Activated CD4-positive, alpha-beta memory T cell treated with anti-CD3 and anti-CD28 coated beads for 36 hours (primary cell): ENCODE results near the gene PDE1A. TPM values are rescaled to one million over a fixed set of nuclear protein-coding genes. Genes with fewer than 3 reads are reported as not detected.

Experiments used
- CTCF ChIA-PET: fragments of 350-600 bp; sonication (Branson Sonifier 250); formaldehyde crosslinking; loops from one replicate; lab custom pipeline; 2021; ENCODE audit warnings: antibody characterized with exemption, inconsistent platforms; lab: Charles Lee
- POLR2A ChIA-PET: fragments of 350-600 bp; sonication (Branson Sonifier 250); formaldehyde crosslinking; loops from one replicate; lab custom pipeline; 2021; ENCODE audit warnings: antibody characterized with exemption; lab: Charles Lee
- DNase-seq: peaks from one replicate; pipeline ENCODE4 v3.0.0-alpha.2; 2020
- H3K27ac Mint-ChIP-seq: one replicate; pipeline ENCODE4 v1.8.0; 2021; ENCODE audit warnings: mixed read lengths
- H3K27me3 Mint-ChIP-seq: one replicate; pipeline ENCODE4 v1.8.0; 2021; ENCODE audit warnings: mixed read lengths
- H3K36me3 Mint-ChIP-seq: one replicate; pipeline ENCODE4 v1.8.0; 2021; ENCODE audit warnings: mixed read lengths
- H3K4me1 Mint-ChIP-seq: one replicate; pipeline ENCODE4 v1.8.0; 2021; ENCODE audit warnings: low read depth, mixed read lengths
- H3K4me3 Mint-ChIP-seq: one replicate; pipeline ENCODE4 v1.8.0; 2021; ENCODE audit warnings: mild to moderate bottlenecking, mixed read lengths
- H3K9me3 Mint-ChIP-seq: one replicate; pipeline ENCODE4 v1.8.0; 2021; ENCODE audit warnings: mixed read lengths
- intact Hi-C: fragments of 100-400 bp; cut with micrococcal nuclease; formaldehyde crosslinking; loops from one replicate; pipeline ENCODE4 v1.15.1; 2023
- total RNA-seq, 2 experiments: library from RNA; stranded (reverse); gene quantifications; one replicate each; pipeline ENCODE4 v1.2.3, GENCODE V29; 2021

Gene PDE1A
- not detected for total RNA-seq

DNA sequence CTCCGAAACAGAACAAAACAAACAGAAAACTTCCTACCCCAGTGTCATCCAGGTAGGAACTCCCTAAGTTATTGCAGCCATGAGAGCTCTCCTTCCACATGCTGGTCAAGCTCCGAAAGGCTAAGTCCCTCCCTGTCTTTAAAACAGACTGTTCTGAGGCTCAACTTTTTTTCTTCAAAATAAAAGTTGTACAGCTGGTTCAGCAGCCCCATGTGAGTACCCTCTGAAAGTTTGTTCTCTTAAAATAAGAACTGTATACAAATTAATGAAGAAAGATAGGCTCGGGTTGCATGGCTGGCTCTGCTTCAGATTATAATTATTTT, at the start of gene PDE1A:
PDE1A (minus strand) TSS at position 119 of the 323 bp plus-strand sequence.
- CTCF ChIA-PET = no interaction called here
- H3K4me3 Mint-ChIP-seq = no peak within 1 kb of the TSS
- H3K4me1 Mint-ChIP-seq = no peaks in the 10 kb centered on the region
- no peaks in the 10 kb centered on the region for H3K27me3 Mint-ChIP-seq
- DNase-seq = no peak
- intact Hi-C loops = no loop called here
- H3K36me3 Mint-ChIP-seq = no peaks in the 10 kb centered on the region
- peaks cover 3% of the 10 kb centered on the region for H3K9me3 Mint-ChIP-seq
- POLR2A ChIA-PET = no interaction called here
- H3K27ac Mint-ChIP-seq = no peak within 1 kb of the TSS

DNA sequence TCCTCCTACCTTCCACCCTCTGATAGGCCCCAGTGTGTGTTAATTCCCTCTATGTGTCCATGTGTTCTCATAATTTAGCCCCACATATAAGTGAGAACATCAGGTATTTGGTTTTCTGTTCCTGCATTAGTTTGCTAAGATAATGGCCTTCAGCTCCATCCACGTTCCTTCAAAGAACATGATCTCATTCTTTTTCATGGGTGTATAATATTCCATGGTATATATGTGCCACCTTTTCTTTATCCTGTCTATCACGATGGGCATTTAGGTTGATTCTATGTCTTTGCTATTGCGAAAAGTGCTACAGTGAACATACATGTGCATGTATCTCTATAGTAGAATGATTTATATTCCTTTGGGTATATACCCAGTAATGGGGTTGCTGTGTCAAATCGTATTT, 46.8 kb upstream of the PDE1A start:
- intact Hi-C loops = no loop called here
- no peaks in the 10 kb centered on the region for H3K36me3 Mint-ChIP-seq
- H3K27ac Mint-ChIP-seq = no peak overlapping the region
- ChIA-PET POLR2A (no interaction called here), CTCF (no interaction called here)
- H3K4me3 Mint-ChIP-seq = no peak overlapping the region
- H3K9me3 Mint-ChIP-seq = peaks cover 12% of the 10 kb centered on the region
- no peaks in the 10 kb centered on the region for H3K27me3 Mint-ChIP-seq
- no peak for DNase-seq
- no peaks in the 10 kb centered on the region for H3K4me1 Mint-ChIP-seq

DNA sequence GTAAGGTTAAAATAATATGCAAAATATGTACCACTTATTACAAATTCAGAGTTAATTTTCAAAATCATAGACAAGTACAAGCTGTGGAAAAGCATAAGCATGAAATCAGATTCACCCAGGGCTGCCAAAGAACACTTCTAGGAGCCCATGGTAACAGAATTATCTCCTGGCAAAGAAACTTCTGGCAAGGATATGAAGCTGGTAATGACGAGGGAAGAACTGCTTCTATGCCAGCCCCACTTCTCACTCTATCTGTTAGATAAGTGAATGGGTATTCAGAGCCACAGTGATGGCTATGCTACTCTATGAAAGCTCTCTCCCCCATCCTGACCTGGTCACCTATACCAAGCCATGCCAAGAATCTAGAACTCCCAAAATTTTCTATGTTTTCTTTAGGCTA, 36.9 kb upstream of the PDE1A start:
- no peak for DNase-seq

DNA sequence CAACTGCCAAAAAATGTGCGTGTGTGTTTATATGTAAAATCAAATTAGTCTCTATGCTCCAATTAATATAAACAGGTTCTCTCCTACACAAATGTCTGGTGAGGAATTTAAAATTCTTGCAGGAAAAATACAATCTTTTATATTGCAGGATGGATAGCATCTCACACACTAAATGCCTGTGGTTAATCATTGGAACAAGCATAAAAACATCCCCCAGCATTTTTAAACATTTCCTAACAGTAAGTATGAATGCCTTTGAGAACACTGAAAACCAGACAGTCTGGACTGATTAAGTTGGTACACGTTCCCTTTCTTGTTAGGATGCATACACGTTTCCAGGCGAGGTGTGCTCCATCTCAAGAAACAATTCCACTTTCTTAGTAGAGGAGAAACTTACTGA, 29.9 kb upstream of the PDE1A start:
- CTCF ChIA-PET = no interaction called here
- H3K27me3 Mint-ChIP-seq = no peaks in the 10 kb centered on the region
- intact Hi-C loops = no loop called here
- no peak for DNase-seq
- H3K36me3 Mint-ChIP-seq = no peaks in the 10 kb centered on the region
- no peaks in the 10 kb centered on the region for H3K9me3 Mint-ChIP-seq
- H3K27ac Mint-ChIP-seq = no peak overlapping the region
- POLR2A ChIA-PET = no interaction called here
- no peak overlapping the region for H3K4me3 Mint-ChIP-seq
- no peaks in the 10 kb centered on the region for H3K4me1 Mint-ChIP-seq

More for the DNA sequence above, 36.9 kb upstream of the PDE1A start:
- no peaks in the 10 kb centered on the region for H3K27me3 Mint-ChIP-seq
- H3K9me3 Mint-ChIP-seq = peaks cover 2% of the 10 kb centered on the region
- H3K36me3 Mint-ChIP-seq = no peaks in the 10 kb centered on the region
- CTCF ChIA-PET = no interaction called here
- H3K27ac Mint-ChIP-seq = no peak overlapping the region
- intact Hi-C loops = no loop called here
- no peaks in the 10 kb centered on the region for H3K4me1 Mint-ChIP-seq
- POLR2A ChIA-PET = no interaction called here
- H3K4me3 Mint-ChIP-seq = no peak overlapping the region

DNA sequence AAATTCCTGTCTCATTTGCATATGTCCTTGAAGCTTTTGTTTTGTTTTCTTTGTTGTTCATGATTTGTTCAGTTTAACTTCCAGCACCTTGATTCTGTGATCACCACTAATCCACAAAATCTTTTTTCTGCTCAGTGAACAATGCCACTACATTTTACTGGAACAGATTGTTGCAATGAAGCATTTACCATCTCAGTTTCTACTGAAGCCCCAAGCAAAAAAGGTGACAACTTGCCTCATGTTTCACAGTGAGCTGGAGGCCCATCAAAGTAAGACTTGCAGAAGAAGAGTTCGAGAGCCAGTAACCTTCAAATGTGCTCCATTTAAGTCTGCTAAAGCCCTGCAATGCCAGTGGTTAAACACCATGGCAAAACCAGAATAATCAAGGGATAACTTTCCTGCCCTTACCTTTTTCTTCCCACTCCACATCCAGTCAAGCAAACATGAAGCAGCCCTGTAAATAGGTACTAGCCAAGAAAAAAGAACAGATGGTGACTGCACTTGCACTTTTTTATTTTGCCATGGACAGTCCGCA, 25.7 kb upstream of the PDE1A start:
- no peaks in the 10 kb centered on the region for H3K9me3 Mint-ChIP-seq
- no peak for DNase-seq
- ChIA-PET CTCF (no interaction called here), POLR2A (no interaction called here)
- H3K4me3 Mint-ChIP-seq = no peak overlapping the region
- intact Hi-C loops = no loop called here
- H3K4me1 Mint-ChIP-seq = no peaks in the 10 kb centered on the region
- no peaks in the 10 kb centered on the region for H3K36me3 Mint-ChIP-seq
- H3K27ac Mint-ChIP-seq = no peak overlapping the region
- H3K27me3 Mint-ChIP-seq = no peaks in the 10 kb centered on the region

DNA sequence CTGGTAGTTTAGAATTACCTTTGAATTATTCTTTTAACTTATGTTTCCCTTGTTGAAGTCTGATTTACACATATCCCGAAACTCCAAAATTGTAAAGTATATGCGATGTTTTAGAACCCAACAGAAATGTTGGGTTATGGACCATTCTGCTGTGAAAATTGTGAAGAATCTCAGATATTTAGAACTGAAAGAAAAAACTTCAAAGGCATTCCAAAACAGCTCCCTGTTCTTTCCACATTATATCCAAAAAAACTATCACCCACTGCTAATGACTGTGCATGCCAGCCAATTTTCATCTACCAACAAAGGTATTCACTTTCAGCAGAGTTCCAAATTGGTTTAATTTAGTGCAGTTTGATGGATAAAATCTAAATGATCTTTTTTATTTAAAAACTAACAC, 21.5 kb upstream of the PDE1A start:
- peaks cover 4% of the 10 kb centered on the region for H3K9me3 Mint-ChIP-seq

DNA sequence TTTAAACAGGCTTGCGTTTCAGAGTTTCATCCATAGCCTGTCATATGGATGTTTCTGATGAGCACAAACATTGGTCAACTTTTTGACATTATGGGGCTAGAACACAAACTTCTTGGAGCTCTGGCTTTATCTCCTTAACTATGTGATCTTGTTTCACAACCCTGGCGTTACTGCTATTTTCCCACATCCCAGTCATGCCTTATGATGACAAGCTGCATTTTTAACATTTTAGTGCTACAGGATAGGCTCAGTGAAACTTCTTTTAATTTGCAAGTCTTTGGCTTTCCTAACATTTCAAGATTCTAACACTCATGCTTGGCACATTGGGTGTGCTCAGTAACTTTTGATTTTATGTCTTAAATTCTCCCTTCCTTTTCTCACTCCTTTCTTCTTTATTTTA, 21.0 kb upstream of the PDE1A start:
- H3K4me3 Mint-ChIP-seq = no peak overlapping the region
- peaks cover 4% of the 10 kb centered on the region for H3K9me3 Mint-ChIP-seq
- intact Hi-C loops = no loop called here
- no peak for DNase-seq
- ChIA-PET POLR2A (no interaction called here), CTCF (no interaction called here)
- no peak overlapping the region for H3K27ac Mint-ChIP-seq
- no peaks in the 10 kb centered on the region for H3K36me3 Mint-ChIP-seq
- no peaks in the 10 kb centered on the region for H3K27me3 Mint-ChIP-seq
- H3K4me1 Mint-ChIP-seq = no peaks in the 10 kb centered on the region

More for the DNA sequence above, 21.5 kb upstream of the PDE1A start:
- Mint-ChIP-seq H3K36me3 (no peaks in the 10 kb centered on the region), H3K4me1 (no peaks in the 10 kb centered on the region), H3K27me3 (no peaks in the 10 kb centered on the region), H3K27ac (no peak overlapping the region), H3K4me3 (no peak overlapping the region)
- POLR2A ChIA-PET = no interaction called here
- intact Hi-C loops = no loop called here
- DNase-seq = no peak
- CTCF ChIA-PET = no interaction called here

DNA sequence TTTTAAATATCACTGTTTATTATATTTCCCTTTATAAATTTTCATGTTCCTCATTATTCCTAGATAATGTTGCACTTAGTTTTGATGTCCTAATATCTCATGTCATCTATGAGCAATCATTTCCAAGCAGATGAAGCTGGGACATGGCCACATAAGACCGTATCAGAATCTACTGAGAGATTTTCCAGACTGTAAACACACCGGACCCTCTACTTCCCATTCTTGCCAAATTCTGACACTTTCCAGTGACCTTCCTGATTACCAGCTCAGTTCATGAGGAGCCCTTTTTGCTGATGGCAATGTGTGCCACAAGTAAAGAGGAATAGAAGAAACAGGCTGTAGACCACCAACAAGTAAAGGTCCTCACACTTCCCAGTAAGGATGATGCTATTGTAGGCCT, 20.3 kb upstream of the PDE1A start:
- CTCF ChIA-PET = no interaction called here
- POLR2A ChIA-PET = no interaction called here
- intact Hi-C loops = no loop called here
- no peaks in the 10 kb centered on the region for H3K4me1 Mint-ChIP-seq
- DNase-seq = no peak
- no peak overlapping the region for H3K4me3 Mint-ChIP-seq
- H3K36me3 Mint-ChIP-seq = no peaks in the 10 kb centered on the region
- H3K27me3 Mint-ChIP-seq = no peaks in the 10 kb centered on the region
- no peak overlapping the region for H3K27ac Mint-ChIP-seq
- H3K9me3 Mint-ChIP-seq = peaks cover 4% of the 10 kb centered on the region

DNA sequence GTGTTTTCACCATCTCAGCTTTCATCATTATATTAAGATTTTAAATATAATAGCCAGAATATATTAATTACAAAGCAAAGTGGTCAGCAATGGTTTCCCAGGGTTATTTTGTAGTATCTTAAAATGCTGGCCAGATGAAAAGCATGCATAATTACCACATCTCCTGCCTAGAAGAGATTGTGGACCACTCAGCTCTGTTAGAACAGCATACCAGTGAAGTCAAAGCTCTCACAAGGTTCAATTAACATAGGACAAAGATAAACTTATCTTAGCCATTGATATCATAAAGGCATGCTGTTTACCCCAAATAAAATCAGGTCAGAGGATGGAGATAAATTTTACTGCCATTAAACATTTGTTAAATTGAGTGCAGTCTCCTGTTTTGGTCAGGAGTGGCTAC, 19.3 kb upstream of the PDE1A start:
- no peak for DNase-seq
- ChIA-PET CTCF (no interaction called here), POLR2A (no interaction called here)
- H3K9me3 Mint-ChIP-seq = peaks cover 4% of the 10 kb centered on the region
- no peak overlapping the region for H3K27ac Mint-ChIP-seq
- no peak overlapping the region for H3K4me3 Mint-ChIP-seq
- no peaks in the 10 kb centered on the region for H3K27me3 Mint-ChIP-seq
- no peaks in the 10 kb centered on the region for H3K36me3 Mint-ChIP-seq
- H3K4me1 Mint-ChIP-seq = no peaks in the 10 kb centered on the region
- intact Hi-C loops = no loop called here

DNA sequence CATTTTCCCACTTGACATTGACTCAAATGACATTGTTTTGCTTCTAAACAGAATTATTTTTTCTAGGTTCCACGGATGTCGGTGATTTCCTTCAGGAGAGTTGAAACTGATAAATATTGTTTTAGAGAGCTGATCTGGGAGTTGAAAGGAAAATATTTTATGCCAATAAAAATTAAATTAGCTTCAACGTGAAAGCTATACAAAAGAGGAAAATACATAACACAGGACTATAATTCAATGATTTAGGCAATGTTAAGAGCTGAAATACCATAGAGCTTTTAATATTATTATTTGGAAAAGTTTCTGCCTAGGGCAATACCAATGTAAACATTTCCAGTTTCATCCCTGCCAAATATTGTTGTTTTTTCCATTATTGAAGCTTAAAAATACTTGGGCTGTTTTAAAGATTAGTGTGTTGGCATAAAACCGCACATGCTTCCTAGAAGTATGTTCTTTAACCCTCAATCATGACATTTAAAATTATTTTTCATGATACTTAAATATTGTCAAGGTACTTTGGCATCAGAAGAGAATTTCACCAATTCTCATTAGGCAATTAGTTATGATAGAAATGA, 18.6 kb upstream of the PDE1A start:
- ChIA-PET CTCF (no interaction called here), POLR2A (no interaction called here)
- no peaks in the 10 kb centered on the region for H3K4me1 Mint-ChIP-seq
- peaks cover 4% of the 10 kb centered on the region for H3K9me3 Mint-ChIP-seq
- H3K36me3 Mint-ChIP-seq = no peaks in the 10 kb centered on the region
- no peak for DNase-seq
- intact Hi-C loops = no loop called here
- H3K4me3 Mint-ChIP-seq = no peak overlapping the region
- no peak overlapping the region for H3K27ac Mint-ChIP-seq
- H3K27me3 Mint-ChIP-seq = no peaks in the 10 kb centered on the region

DNA sequence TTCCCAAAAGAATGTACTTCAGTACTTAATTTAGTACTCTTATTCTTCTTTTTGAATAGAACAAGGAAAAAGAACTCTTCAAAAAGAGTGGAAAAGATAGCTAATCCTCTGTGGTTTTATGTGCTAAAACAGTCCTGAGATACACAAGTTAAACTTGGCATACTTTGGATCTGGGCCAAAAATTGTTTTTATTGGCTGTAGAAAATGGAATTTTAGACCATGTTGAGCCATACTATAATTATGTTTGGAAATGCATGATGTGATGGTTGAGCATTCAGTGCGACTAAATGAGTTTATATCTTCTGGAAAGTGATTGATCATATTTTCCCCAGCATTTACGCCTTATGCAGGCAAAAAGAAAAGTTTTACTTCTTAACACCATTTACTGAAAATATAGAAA, 18.0 kb upstream of the PDE1A start:
- H3K27me3 Mint-ChIP-seq = no peaks in the 10 kb centered on the region
- intact Hi-C loops = no loop called here
- no peak overlapping the region for H3K27ac Mint-ChIP-seq
- no peaks in the 10 kb centered on the region for H3K4me1 Mint-ChIP-seq
- no peak overlapping the region for H3K4me3 Mint-ChIP-seq
- POLR2A ChIA-PET = no interaction called here
- no peaks in the 10 kb centered on the region for H3K36me3 Mint-ChIP-seq
- H3K9me3 Mint-ChIP-seq = peaks cover 4% of the 10 kb centered on the region
- CTCF ChIA-PET = no interaction called here
- DNase-seq = no peak

DNA sequence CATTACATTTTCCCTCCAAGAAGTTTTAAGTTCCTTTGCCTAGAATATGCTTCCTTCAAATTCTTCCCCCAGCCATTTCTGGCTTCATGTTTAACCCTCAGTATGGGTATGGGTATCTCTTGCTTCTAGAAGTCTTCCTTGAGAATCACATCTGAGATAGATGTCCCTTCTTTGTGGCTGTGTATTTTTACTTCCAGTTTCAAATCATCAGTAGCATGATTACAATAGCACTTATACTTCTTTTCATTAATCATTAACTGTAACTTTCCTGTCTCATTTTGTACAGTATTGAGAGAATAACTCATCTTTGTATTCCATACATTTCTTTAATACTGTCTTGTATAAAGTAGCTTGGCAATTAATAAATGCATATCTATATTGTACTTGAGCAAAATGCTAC, 17.3 kb upstream of the PDE1A start:
- no peaks in the 10 kb centered on the region for H3K27me3 Mint-ChIP-seq
- H3K27ac Mint-ChIP-seq = no peak overlapping the region
- DNase-seq = no peak
- CTCF ChIA-PET = no interaction called here
- H3K9me3 Mint-ChIP-seq = peaks cover 4% of the 10 kb centered on the region
- H3K4me3 Mint-ChIP-seq = no peak overlapping the region
- H3K36me3 Mint-ChIP-seq = no peaks in the 10 kb centered on the region
- H3K4me1 Mint-ChIP-seq = no peaks in the 10 kb centered on the region
- intact Hi-C loops = no loop called here
- POLR2A ChIA-PET = no interaction called here

DNA sequence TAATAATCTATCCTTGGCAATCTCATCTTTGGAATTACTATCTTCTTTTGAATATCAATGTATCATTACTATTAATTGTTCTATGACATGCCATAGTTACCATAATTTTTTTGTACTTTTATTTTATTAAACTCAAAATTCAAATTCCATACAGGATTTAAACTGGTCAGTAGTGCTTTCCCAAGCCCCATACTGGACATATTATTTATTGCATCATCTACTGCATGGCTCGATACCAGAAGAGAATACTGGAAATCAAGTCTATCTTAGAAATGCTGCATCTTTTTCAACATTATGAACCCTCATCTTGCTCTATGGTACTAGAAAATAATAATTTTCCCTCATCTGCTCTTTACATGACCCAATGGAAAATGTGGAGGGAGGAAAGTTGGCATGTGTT, 9.4 kb upstream of the PDE1A start:
- H3K4me3 Mint-ChIP-seq = no peak overlapping the region
- no peaks in the 10 kb centered on the region for H3K27me3 Mint-ChIP-seq
- H3K27ac Mint-ChIP-seq = no peak overlapping the region
- CTCF ChIA-PET = no interaction called here
- H3K36me3 Mint-ChIP-seq = no peaks in the 10 kb centered on the region
- intact Hi-C loops = no loop called here
- no peaks in the 10 kb centered on the region for H3K4me1 Mint-ChIP-seq
- no peak for DNase-seq
- peaks cover under 1% of the 10 kb centered on the region for H3K9me3 Mint-ChIP-seq
- POLR2A ChIA-PET = no interaction called here
